ENCODE data around the gene GMNN. TPM values are rescaled to one million over a fixed set of nuclear protein-coding genes. Genes with fewer than 3 reads are reported as not detected.
"Not testable (repeated sequence)": the region's sequence is repeated elsewhere in the genome, so short reads cannot be mapped to it uniquely, and the experiment has no call there.

GMNN gene
- 10 to 100 TPM in 11 of 12 donors, not detected in 1; 12.1 to 55.5 (median 21.4) TPM for polyA plus RNA-seq (ENCODE audit: insufficient read length in 12 of 12)
- long read RNA-seq, donor 1, transcript GMNN-201 (7 exons, 1,262 nt), result major isoform, 14 of 65 reads
- long read RNA-seq, donor 1, transcript GMNN-202 (7 exons, 1,133 nt), result minor isoform, 9 of 65 reads
- long read RNA-seq, donor 1, partial matches to known transcripts, result 27 of 65 reads
- long read RNA-seq, donor 1, other reads (novel, unspliced or antisense), result 12 of 65 reads
- long read RNA-seq, donor 2, partial matches to known transcripts, result 0 of 5 reads
- long read RNA-seq, donor 2, other reads (novel, unspliced or antisense), result 0 of 5 reads
- long read RNA-seq, donor 3, partial matches to known transcripts, result 0 of 2 reads
- long read RNA-seq, donor 3, other reads (novel, unspliced or antisense), result 0 of 2 reads
- long read RNA-seq, donor 4, partial matches to known transcripts, result 0 of 1 reads
- long read RNA-seq, donor 4, other reads (novel, unspliced or antisense), result 0 of 1 reads
- long read RNA-seq, donor 5, transcript GMNN-202 (7 exons, 1,133 nt), result major isoform, 6 of 9 reads
- long read RNA-seq, donor 5, partial matches to known transcripts, result 0 of 9 reads
- long read RNA-seq, donor 5, other reads (novel, unspliced or antisense), result 0 of 9 reads
- long read RNA-seq, donor 6, partial matches to known transcripts, result 0 of 5 reads
- long read RNA-seq, donor 6, other reads (novel, unspliced or antisense), result 0 of 5 reads
- long read RNA-seq, donor 7, partial matches to known transcripts, result 0 of 2 reads
- long read RNA-seq, donor 7, other reads (novel, unspliced or antisense), result 0 of 2 reads
- long read RNA-seq, donor 8, partial matches to known transcripts, result 0 of 6 reads
- long read RNA-seq, donor 8, other reads (novel, unspliced or antisense), result 0 of 6 reads
- long read RNA-seq, donor 9, partial matches to known transcripts, result 0 of 2 reads
- long read RNA-seq, donor 9, other reads (novel, unspliced or antisense), result 0 of 2 reads
- long read RNA-seq, donor 10, partial matches to known transcripts, result 0 of 6 reads
- long read RNA-seq, donor 10, other reads (novel, unspliced or antisense), result 0 of 6 reads
- long read RNA-seq, donor 11, partial matches to known transcripts, result 0 of 6 reads
- long read RNA-seq, donor 11, other reads (novel, unspliced or antisense), result 0 of 6 reads

DNA sequence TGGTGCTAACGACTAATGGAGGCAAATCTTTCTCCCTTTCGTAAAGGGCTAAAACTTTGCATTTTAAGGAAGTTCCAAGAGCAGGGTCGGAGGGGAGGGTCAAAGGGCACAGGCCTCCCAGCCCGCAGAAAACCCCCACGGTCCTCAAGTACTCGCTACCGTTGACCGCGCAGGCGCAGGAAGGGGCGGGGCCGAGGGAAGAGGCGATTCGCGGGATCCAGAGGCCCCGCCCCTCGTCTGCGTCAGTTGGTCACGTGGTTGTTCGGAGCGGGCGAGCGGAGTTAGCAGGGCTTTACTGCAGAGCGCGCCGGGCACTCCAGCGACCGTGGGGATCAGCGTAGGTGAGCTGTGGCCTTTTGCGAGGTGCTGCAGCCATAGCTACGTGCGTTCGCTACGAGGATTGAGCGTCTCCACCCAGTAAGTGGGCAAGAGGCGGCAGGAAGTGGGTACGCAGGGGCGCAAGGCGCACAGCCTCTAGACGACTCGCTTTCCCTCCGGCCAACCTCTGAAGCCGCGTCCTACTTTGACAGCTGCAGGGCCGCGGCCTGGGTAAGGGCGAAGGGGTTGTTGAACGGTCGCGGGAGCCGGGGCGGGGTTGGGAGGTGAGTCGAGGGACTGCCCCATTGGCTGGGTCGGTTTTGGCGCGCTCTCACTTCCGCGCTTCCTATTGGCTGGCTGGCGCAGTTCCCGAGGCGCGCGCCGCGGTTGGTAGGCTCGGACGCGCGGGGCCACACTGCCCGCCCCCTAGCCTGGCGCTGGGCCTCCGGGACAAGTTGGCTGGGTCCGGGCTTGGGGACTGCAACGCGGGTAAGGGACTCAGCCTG, at the start of gene GMNN:
GMNN (plus strand) TSS at position 242 of the 824 bp plus-strand sequence. CDS start 2,310 bp downstream, outside the sequence.
- peak; percentile 98 for DNase-seq

DNA sequence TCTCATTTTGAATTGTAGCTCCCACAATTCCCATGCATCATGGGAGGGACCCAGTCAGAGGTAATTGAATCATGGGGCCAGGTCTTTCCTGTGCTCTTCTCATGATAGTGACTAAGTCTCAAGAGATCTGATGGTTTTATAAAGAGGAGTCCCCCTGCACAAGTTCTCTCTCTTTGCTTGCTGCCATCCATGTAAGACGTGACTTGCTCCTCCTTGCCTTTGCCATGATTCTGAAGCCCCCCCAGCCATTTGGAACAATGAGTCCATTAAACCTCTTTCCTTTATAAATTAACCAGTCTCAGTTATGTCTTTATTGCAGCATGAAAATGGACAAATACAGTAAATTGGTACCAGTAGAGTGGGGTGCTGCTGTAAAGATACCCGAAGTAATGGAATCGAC, 44.1 kb upstream of the GMNN start:
- DNase-seq, result not testable (repeated sequence)

DNA sequence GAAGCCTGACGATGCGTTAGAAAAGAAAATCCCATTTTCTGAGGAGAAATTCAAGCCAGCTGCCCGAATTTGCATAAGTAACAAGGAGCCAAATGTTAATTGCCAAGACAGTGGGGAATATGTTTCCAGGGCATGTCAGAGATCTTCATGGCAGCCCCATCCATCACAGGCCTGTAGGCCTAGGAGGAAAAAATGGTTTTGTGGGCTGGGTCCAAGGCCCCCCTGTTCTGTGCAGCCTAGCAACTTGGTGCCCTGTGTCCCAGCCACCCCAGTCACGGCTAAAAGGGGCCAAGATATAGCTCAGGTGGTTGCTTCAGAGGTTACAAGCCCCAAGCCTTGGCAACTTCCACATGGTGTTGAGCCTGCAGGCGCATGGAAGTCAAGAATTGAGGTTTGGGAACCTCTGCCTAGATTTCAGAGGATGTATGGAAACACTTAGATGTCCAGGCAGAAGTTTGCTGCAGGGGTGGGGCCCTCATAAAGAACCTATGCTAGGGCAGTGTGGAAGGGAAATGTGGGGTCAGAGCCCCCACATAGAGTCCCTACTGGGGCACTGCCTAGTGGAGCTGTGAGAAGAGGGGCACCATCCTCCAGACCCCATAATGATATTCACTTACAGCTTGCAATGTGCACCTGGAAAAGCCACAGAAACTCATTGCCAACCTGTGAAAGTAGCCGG, 43.1 kb upstream of the GMNN start:
- DNase-seq, result not testable (repeated sequence)

DNA sequence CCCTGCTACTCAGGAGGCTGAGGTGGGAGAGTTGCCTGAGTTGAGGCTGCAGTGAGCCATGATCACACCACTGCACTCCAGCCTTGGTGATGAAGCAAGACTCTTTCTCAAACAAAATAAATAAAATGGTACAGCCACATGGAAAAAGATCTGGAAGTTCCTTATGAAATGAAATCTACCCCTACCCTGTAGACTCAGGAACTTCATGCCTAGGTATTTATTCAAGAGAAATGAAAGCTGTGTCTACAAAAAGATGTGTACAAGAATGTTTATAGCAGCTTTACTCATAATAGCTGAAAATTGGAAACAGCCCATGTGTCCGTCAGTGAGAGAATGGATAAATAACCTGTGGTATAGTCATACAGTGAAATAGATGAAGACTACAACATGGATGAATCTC, 40.6 kb upstream of the GMNN start:
- DNase-seq, result no peak

DNA sequence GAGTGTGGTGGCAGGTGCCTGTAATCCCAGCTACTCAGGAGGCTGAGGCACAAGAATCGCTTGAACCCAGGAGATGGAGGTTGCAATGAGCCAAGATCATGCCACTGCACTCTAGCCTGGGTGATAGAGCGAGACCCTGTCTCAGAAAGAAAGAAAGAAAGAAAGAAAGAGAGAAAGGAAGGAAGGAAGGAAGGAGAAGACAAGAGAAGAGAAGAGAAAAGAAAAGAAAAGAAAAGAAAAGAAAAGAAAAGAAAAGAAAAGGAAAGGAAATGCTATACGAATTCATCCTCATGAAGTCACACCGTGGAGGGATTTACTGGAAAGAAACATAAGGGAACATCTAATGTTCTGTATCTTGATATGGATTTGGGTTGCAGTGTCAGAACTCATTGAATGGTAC, 40.0 kb upstream of the GMNN start:
- DNase-seq, result not testable (repeated sequence)

DNA sequence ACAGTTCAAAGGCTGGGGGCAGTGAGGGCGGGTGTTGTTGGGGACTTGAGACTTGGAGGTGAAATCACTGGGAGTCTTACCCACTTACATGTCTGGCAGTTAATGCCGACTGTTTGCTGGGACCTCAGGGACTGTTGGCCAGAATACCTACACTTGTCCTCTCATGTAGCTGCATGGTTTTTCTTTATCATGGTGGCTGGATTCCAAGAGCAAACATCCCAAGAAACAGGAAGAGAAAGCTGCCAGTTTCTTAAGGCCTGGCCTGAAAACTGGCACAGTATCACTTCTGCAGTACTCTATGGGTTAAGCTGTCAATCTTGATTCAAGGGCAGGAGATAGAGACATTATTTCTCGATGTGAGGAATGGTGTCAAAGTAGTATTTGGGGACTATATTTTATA, 36.0 kb upstream of the GMNN start:
- no peak for DNase-seq

DNA sequence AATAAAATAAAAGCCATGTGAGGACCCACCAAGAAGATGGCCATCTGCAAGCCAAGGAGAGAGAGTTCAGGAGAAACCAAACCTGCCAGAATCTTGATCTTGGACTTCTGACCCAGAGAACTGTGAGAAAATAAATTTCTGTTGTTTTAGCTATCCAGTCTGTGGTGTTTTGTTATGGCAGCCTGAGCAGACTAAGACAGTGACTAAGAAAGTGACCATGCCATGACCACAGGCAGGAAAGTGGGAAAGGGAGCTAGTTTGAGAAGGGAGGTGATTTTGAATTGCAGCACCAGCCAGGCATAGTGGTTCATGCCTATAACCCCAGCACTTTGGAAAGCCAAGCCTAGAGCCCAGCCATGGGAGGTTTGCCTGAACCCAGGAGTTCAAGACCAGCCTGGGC, 33.9 kb upstream of the GMNN start:
- DNase-seq, result no peak

DNA sequence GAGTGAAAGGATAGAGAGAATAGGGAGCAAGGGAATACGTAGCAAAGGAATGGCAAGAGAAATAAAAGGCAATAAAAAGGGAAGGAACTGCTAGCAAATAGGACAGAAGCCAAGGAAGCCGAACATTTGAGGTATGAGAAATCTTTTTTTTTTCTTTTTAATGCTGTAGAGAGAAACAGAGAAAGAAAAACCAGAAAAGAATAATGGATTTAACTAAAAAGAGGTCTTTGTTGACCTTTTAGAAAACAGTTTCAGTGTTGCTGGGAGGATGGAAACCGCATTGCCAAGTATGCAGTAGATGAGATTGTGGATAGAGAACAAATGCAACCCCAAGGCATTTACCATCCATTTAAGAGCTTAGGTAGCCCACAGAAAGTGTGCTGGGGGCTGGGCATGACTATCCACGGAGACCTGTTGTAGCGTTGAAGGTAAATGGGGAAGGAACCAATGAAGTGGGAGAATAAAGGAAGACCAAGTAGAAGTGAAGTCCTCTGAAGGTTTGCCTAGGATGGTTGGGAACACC, 32.5 kb upstream of the GMNN start:
- DNase-seq, result no peak

DNA sequence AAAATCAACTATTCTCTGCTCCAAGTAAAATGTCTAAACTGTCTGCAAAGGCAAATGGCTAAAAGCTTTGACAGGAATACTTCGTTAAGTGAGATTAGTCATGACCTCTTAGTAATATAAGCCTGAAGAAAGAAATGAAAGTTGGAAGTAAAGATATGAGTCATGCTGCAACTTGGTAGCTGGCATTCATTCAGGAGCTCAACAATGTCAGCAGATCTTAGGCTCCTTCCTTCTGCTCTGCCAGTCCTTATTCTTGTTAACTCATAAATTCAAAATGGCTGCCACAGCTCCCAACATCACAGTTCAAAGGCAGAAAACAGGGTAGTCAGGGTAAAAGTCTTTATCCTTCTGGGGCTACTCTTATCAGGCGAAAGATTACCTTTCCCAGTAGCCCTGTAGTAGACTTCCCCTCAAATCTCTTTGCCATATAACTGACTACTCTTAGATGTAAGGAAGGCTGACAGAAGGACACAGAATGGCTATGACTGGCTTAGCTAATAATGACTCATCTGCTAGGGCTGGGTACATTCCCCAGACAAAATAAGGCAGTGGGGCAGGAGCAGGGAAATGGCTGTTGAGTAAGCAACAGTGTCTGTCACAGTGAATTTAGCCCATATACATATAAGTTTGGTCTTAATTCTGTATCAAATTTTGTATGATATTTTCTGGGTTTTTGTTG, 31.3 kb upstream of the GMNN start:
- DNase-seq, result no peak

DNA sequence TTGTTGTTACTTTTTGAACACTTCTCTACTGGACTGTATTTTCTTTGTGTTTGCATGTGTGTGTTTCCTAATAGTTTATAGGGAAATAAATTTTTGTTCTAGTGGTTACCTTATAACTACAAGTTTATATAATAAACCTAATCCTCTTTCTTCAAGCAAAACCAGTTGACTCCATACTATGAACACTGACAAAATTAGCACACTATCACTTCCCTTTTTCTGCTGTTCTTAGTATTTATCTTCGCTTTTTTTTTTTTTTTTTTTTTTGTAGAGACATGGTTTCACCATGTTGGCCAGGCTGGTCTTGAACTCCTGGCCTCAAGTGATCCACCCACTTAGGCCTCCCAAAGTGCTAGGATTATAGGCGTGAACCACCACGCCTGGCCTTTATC, 30.8 kb upstream of the GMNN start:
- DNase-seq, result no peak

DNA sequence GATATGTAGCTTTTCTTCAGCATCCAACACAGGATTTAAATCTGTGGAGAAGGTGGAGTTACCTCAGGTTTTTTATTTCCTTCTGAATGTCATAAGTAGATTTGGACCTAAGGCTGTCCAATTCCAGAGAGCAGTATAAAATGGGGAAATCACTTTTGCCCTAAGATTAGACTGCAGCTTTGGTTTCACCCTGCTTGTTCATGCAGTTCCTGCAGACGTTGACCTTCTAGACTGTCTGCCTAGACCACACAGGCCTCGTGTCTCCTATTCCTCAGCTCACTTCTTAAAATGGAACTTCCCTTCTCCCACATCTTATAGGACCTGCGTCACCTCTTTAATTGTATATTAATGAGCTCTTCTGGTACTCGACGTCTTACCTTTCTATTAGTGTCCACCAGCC, 29.8 kb upstream of the GMNN start:
- DNase-seq, result no peak

DNA sequence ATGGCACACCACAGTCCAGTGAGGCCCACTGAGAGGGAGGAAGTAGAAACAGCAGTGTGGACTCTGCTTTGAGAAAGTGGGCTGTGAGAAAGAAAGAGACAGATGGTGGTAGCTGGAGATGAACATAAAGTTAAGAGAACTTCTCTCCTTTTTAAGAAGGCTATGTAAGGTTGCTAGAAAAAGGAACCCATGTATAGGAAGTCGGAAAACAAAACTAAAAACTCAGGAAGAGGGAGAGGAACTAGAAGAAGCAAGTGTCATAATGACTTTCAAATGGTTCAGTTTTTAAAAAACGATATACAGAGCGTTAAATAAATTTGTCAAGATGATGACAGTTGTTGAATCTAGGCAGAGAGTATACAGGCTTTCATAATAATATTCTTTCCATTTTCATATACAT, 25.4 kb upstream of the GMNN start:
- DNase-seq, result no peak

DNA sequence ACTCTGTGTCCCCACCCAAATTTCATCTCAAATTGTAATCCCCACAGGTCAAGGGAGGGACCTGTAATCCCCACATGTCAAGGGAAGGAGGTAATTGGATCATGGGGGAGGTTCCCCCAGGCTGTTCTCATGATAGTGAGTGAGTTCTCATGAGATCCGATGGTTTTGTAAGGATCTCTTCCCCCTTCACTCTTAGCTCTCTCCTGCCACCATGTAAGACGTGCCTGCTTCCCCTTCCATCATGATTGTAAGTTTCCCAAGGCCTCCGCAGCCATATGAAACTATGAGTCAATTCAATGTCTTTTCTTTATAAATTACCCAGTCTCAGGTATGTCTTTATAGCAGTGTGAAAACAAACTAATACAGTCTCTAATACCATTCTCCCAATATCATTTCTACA, 23.9 kb upstream of the GMNN start:
- DNase-seq, result not testable (repeated sequence)

DNA sequence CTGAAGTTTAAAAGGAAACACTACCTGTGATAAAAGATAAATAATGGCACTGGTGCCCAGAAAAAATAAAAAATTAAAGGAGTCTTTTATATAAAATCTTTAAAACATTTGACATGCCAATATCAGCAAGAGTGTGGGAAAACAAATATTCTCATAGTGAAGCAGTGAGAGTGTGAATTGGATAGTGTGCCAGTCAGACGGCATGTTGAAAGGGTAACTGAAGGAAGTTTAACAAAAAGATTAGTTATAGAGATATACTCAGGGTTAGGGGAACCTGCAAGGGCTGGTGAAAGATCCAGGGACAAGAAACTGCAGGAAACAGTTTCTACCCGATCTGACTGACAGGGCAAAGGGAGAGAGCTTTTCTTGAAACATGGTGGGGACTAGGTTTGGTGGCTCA, 22.2 kb upstream of the GMNN start:
- no peak for DNase-seq

DNA sequence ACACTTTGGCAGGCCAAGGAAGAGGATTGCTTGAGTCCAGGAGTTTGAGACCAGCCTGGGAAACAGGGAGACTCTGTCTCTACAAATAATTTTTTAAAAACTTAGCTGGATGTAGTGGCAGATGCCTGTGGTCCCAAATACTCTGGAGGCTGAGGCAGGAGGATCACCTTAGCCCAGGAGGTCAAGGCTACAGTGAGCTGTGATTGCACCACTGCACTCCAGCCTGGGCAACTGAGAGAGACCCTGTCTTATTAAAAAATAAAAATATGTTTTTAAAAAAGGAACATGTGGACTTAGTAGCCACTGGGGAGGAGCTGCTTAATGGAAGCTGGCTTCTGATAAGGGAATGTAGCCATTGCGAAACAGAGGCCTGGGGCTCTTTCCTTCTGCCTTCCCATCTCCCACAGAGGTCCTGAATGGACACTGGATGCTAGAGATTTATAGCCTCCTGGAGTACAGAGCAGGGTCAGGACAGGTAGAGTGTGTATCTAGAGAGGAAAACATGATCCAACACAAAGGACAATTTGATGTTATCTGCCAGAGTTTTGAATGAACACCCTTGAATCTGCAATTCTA, 21.7 kb upstream of the GMNN start:
- DNase-seq, result no peak

DNA sequence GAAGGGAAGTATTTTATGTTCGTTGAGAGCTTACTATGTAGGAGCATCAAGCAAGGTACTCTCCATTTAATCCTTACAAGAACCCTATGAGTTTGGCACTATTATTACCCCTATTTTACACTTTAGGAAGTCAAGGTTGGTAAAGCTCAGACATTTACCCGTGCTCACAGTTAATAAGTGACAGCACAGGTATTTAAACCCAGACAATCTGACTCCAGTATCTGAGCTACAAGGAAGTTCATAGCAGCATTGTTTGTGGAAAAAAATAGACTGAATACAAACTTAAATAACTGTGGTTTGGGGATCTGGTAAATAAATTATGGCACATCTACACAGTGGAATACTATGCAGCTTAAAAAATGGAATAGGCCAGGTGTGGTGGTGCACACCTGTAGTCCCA, 21.2 kb upstream of the GMNN start:
- DNase-seq, result no peak

DNA sequence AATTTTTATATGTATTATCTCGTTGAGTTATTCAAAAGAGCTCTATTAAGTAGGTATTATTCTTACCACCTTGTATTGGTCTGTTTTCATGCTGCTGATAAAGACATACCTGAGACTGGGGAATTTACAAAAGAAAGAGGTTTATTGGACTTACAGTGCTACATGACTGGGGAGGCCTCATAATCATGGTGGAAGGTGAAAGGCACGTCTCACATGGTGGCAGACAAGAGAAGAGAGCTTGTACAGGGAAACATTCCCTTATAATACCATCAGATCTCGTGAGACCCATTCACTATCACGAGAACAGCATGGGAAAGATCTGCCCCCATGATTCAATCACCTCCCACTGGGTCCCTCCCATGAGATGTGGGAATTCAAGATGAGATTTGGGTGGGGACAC, 20.4 kb upstream of the GMNN start:
- DNase-seq, result not testable (repeated sequence)

DNA sequence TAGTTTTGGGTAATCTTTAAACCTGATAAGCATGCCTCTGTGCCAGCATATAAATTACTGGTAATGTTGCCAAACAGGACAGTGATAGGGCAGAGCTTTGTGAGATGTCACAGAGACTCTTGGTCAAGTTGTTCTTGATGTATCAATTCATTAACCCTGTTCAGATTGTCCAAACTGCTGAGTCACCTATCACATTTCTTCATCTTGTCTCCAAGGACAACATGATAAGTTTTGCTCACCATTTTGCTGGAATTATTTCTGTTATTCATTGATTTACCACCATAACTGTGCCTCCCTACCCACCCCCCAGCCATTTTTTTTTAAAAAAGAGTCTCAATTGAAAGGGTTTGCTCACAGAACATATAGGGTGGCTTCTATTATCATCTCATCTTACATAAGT, 19.5 kb upstream of the GMNN start:
- no peak for DNase-seq

DNA sequence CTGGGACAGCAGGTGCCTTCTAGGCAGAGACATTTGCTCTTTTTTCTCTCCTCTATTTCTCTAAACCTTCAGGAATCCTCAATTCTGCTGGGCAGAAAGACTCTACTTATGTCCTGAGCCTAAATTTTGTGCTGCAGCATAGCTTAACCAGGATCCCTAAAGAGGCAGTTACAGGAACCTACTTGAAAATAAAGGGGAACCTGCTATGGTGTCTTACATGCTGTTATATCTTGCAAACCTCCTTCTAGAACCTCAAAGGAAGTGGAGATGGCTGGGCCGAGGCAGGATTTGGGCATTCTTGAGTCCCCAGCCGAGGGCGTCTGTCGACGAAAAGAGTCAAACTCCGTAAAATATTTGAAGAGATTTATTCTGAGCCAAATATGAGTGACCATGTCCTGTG, 17.1 kb upstream of the GMNN start:
- no peak for DNase-seq

DNA sequence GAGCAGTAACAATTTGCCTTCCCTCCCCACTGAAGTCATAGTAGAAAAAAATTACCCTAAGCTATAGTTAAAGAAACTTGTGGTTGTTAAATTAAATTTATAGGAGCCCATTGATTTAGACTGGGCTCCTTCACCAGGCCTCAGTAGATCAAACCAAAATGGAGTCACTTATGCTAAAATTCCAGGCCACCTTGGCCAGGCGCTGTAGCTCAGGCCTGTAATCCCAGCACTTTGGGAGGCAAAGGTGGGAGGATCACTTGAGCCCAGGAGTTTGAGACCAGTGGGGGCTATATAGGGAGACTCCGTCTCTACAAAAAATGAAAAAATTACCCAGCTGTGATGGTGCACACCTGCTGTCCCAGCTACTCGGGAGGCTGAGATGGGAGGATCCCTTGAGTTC, 15.0 kb upstream of the GMNN start:
- DNase-seq, result no peak

Measured in muscle of arm (tissue), 14 donors.